PC-3 (cell line): ENCODE measurements around the gene ACIN1.

ENCODE experiments used
- CTCF ChIP-seq: fragments of 300-600 bp; sonication (generic); conservative IDR thresholded peaks from 2 replicates; pipeline ENCODE4 v1.5.1; 2017; ENCODE audit warnings: antibody characterized with exemption, low read depth, mild to moderate bottlenecking, low read length
- EZH2 ChIP-seq: fragments of 300-600 bp; sonication (generic); IDR thresholded peaks from one replicate; pipeline ENCODE4 v1.6.1; 2017; ENCODE audit warnings: antibody characterized with exemption, mild to moderate bottlenecking, low read length; ENCODE audit not compliant: unreplicated experiment

GRCh38 chr14:23104591-23105347, 9.8 kb upstream of the ACIN1 start, which contains the start of gene CIROP:
- TF ChIP-seq CTCF: no peak
- no peak for TF ChIP-seq EZH2
